Esophagus squamous epithelium (tissue), 4 donors: ENCODE data around the gene SMYD2.

ENCODE experiments used
- CTCF ChIP-seq, 6 experiments: fragments of 450-650 bp in 4 of 6; fragments of 200-600 bp in 2 of 6; sonication (generic) in 2 of 6; IDR thresholded peaks; one replicate each; pipeline ENCODE4 v1.5.1; 2016 to 2019; ENCODE audit warnings: antibody characterized with exemption in 6 of 6, mild to moderate bottlenecking in 4 of 6, moderate library complexity in 4 of 6
- POLR2A ChIP-seq, 4 donors: fragments of 450-650 bp; IDR thresholded peaks; one replicate each; pipeline ENCODE4 v1.6.1; 2017; ENCODE audit warnings: antibody characterized with exemption in 4 of 4, mild to moderate bottlenecking in 4 of 4, moderate library complexity in 3 of 4

GRCh38 chr1:214312530-214313051 lies 31.6 kb downstream of the SMYD2 start:
- TF ChIP-seq CTCF (IDR thresholded peaks at IDR 0.05): no peak
- TF ChIP-seq POLR2A (IDR thresholded peaks at IDR 0.05): no peak
